ENCODE results near the gene CETN1.

Gene CETN1

DNA sequence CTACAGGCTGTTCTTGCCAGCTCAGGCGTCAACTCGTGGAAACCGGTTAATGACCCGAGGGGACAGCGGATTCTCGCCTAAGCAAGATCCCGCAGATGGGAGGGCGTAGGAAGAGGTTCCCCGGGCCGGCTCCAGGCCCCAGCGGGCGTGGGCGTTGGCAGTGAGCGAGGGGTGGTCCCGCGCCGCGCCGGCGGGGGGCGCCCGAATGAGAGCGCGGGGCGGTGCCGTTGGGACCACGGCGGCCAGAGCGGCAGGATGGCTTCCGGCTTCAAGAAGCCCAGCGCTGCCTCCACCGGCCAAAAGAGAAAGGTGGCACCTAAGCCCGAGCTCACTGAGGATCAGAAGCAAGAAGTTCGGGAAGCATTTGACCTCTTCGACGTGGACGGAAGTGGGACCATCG is at the start of gene CETN1:
Gene CETN1, plus strand, starts transcription at position 227 of the 400 bp plus-strand sequence. Its CDS starts 29 bp downstream, at position 256.
- DNase-seq (ENCODE audit: low read depth), result no peak
- H3K4me3 ChIP-seq (ENCODE audit: low read length), result no peak within 1 kb of the TSS
- TF ChIP-seq, protein P1, sequence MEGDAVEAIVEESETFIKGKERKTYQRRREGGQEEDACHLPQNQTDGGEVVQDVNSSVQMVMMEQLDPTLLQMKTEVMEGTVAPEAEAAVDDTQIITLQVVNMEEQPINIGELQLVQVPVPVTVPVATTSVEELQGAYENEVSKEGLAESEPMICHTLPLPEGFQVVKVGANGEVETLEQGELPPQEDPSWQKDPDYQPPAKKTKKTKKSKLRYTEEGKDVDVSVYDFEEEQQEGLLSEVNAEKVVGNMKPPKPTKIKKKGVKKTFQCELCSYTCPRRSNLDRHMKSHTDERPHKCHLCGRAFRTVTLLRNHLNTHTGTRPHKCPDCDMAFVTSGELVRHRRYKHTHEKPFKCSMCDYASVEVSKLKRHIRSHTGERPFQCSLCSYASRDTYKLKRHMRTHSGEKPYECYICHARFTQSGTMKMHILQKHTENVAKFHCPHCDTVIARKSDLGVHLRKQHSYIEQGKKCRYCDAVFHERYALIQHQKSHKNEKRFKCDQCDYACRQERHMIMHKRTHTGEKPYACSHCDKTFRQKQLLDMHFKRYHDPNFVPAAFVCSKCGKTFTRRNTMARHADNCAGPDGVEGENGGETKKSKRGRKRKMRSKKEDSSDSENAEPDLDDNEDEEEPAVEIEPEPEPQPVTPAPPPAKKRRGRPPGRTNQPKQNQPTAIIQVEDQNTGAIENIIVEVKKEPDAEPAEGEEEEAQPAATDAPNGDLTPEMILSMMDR (conservative IDR thresholded peaks at IDR 0.05; ENCODE audit: low read depth, low read length), result no peak

- no peak for DNase-seq (ENCODE audit: low read depth)
- H3K4me3 ChIP-seq (ENCODE audit: low read length), result no peak overlapping the region
- TF ChIP-seq, protein P1 (conservative IDR thresholded peaks at IDR 0.05; ENCODE audit: low read depth, low read length), result no peak
Measured at GRCh38 chr18:532018-532417, 48.2 kb upstream of the CETN1 start.

DNA sequence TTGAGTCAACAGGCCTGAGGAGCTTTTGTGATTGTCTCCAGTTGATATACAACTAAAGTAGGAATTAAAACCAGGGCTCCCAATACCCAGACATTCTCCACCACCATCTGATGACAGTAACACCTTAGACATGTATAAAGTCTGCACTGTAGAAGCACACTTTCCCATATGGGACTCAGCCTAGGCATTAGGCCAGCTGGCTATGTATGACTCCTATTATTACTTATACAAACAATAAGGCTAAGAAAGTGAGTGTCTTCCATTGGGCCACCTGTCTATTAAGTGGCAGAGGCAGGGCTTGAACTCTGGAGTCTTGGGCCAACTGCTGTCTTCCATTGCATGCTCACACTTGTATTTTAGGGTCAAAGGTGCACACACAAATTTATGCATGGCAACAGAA is 47.5 kb upstream of the CETN1 start:
- no peak overlapping the region for H3K4me3 ChIP-seq (ENCODE audit: low read length)
- no peak for DNase-seq (ENCODE audit: low read depth)
- TF ChIP-seq, protein P1 (conservative IDR thresholded peaks at IDR 0.05; ENCODE audit: low read depth, low read length), result no peak

- TF ChIP-seq, protein P1 (conservative IDR thresholded peaks at IDR 0.05; ENCODE audit: low read depth, low read length), result no peak
- no peak for DNase-seq (ENCODE audit: low read depth)
- H3K4me3 ChIP-seq (ENCODE audit: low read length), result no peak overlapping the region
Measured at GRCh38 chr18:533995-534601, 46.1 kb upstream of the CETN1 start.

DNA sequence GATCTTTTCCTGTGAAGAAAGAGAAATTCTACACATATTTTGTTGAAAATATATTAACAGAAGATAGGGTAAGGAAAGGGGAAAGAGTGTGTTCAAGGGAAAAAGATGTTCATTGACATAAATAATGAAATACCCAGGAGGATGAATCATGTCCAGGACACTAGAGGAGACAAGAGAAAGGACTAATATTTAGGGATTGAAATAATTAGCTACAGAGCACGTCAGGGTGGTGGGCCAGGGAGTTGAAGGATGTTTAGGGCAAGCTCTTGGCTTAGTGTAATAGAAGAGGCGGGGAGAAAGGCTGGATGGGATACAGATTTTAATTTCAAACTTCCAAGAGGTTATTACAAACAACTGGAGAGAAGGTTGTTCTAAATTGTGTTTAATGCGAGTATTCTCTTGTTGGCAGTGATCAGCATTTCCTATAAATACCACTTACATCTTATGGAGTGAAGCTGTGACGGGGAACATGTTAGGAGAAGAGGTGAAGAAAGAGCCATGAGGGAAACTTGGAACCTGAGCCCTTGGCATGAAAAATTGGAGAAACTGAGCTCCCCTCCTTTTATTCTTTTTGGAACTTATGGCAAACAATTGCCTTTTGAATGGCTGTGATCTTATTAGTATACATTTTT is 36.6 kb upstream of the CETN1 start:
- H3K4me3 ChIP-seq (ENCODE audit: low read length), result no peak overlapping the region
- TF ChIP-seq, protein P1 (conservative IDR thresholded peaks at IDR 0.05; ENCODE audit: low read depth, low read length), result no peak
- DNase-seq (ENCODE audit: low read depth), result no peak

DNA sequence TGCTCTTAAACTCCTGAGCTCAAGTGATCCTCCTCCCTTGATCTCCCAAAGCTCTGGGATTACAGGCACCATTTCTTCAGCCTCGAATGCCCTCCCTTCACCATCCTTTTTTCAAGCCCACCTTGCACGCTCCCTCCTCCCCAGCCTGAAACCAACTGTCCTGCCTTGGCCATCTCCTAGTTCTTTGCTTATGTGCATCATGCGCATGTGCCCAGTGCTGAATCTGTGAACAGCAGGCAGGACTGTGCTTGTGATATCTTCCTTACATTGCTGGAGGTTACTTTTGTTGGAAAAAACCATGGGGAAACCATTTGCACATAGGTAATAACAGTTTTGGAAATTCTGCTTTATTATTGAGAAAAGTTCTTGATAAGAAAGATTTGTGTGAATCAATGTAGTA is 30.2 kb upstream of the CETN1 start:
- DNase-seq (ENCODE audit: low read depth), result no peak
- no peak overlapping the region for H3K4me3 ChIP-seq (ENCODE audit: low read length)
- TF ChIP-seq, protein P1 (conservative IDR thresholded peaks at IDR 0.05; ENCODE audit: low read depth, low read length), result no peak

Data from retinal pigment epithelial cell (primary cell).